GM12801 (cell line): ENCODE data around the gene MBTPS1.

Experiments
- TF ChIP-seq, protein P1 (sequence below): IDR thresholded peaks from one replicate; pipeline ENCODE4 v1.5.1; 2011; ENCODE audit warnings: control low read depth; ENCODE audit not compliant: insufficient read length; ENCODE audit errors: extremely low read depth

Gene MBTPS1

GRCh38 chr16:84136331-84137125 lies 19.8 kb upstream of the MBTPS1 start:
- TF ChIP-seq, protein P1, sequence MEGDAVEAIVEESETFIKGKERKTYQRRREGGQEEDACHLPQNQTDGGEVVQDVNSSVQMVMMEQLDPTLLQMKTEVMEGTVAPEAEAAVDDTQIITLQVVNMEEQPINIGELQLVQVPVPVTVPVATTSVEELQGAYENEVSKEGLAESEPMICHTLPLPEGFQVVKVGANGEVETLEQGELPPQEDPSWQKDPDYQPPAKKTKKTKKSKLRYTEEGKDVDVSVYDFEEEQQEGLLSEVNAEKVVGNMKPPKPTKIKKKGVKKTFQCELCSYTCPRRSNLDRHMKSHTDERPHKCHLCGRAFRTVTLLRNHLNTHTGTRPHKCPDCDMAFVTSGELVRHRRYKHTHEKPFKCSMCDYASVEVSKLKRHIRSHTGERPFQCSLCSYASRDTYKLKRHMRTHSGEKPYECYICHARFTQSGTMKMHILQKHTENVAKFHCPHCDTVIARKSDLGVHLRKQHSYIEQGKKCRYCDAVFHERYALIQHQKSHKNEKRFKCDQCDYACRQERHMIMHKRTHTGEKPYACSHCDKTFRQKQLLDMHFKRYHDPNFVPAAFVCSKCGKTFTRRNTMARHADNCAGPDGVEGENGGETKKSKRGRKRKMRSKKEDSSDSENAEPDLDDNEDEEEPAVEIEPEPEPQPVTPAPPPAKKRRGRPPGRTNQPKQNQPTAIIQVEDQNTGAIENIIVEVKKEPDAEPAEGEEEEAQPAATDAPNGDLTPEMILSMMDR, result no peak

- TF ChIP-seq, protein P1, result no peak
Measured at GRCh38 chr16:84132527-84133285, 16.0 kb upstream of the MBTPS1 start.

GRCh38 chr16:84131117-84131516 lies 14.4 kb upstream of the MBTPS1 start:
- TF ChIP-seq, protein P1, result no peak

DNA sequence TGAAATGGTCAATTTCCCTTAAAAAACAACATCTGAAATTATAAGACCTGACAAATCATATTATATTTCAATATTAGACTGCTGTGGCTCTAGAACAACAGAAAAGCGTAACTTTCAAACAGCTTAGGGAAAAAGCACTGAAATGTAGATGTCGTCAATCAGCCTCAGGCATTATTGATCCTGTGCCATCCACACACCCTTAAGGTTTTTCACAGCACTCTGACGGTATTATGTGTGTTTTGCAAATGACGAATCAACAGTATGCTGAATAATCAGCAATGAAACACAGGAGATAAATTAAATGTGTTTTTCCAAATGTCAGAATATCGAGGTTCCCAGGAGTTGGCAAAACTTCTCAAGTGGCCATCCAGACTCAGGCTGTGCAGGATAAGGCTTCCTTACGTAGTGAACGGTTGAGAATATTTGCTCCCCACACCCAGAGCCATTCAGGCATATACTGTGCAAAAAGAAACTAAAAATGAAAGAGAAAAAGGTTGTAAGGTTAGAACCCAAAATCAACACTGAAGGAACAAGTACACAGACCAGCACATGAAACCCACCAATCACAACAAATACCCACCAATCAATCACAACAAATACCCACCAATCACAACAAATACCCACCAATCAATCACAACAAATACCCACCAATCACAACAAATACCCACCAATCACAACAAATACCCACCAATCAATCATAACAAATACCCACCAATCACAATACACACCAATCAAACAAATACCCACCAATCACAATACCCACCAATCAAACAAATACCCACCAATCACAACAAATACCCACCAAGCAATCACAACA lies 7.7 kb upstream of the MBTPS1 start:
- TF ChIP-seq, protein P1, result no peak

DNA sequence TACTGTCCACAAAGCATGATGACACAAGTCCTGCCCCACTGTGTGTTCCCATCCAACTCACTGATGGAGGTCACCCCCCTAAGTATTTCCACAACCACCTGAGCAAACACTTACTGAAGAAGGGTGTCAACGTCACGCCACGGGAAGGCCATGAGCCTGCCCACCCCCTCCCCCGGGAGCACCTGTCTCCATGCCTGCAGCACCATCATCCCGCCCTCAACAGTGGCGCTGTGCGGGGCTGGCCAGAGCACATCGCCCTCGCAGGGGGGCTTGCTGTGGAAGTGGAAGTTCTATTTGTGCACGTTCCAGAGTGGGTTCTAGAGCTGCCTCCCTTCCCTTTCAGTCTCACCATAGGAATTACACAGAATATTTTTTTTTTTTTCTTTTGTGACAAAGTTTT lies 4.3 kb upstream of the MBTPS1 start:
- TF ChIP-seq, protein P1, result no peak

DNA sequence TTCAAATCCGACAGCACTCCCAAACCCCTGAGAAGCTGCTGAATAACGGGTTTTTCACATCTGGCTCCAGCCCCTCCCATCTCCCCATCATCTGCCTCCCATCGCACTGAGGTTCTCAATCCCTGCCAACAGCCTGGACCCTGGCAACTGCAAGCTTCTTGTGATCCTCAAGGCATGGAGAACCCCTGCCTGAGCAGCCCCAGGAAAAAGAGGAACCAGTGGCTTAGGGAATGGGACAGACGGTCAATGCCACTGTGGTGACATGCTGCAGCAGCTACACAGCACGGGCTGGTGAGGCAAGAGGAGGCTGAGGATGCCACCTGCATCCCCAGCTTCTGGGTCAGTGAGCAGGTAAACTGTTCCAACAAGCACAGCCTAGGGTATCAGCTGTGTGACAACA lies 3.3 kb upstream of the MBTPS1 start:
- TF ChIP-seq, protein P1, result no peak

- TF ChIP-seq, protein P1, result no peak
Measured at GRCh38 chr16:84119368-84119767, 2.6 kb upstream of the MBTPS1 start.
